GM12873 (cell line): Measurements from ENCODE around the gene PPFIBP2.
A peak's percentile ranks its signal among the peaks of the same experiment; 100 is the strongest.

ENCODE experiments used
- CTCF ChIP-seq: IDR thresholded peaks from 2 replicates; pipeline ENCODE4 v1.5.1; 2012; ENCODE audit warnings: low read depth, mild to moderate bottlenecking, moderate library complexity, low read length, control low read depth; ENCODE audit not compliant: insufficient read depth; ENCODE audit errors: missing control alignments

Gene PPFIBP2

GRCh38 chr11:7656704-7657103 is 142.9 kb downstream of the PPFIBP2 start:
- TF ChIP-seq CTCF, result no peak

- peak; percentile 38 for TF ChIP-seq CTCF
These were observed 143.7 kb downstream of the PPFIBP2 start for GRCh38 chr11:7657306-7658025.

- TF ChIP-seq CTCF, result no peak
These were observed 151.1 kb downstream of the PPFIBP2 start for GRCh38 chr11:7664867-7665266.

GRCh38 chr11:7665473-7666291 is 151.9 kb downstream of the PPFIBP2 start:
- TF ChIP-seq CTCF, result peak; percentile 99

- TF ChIP-seq CTCF, result no peak
These were observed 152.6 kb downstream of the PPFIBP2 start for GRCh38 chr11:7666292-7666866.

GRCh38 chr11:7667460-7667859 is 153.7 kb downstream of the PPFIBP2 start:
- no peak for TF ChIP-seq CTCF

- TF ChIP-seq CTCF, result no peak
These were observed 154.7 kb downstream of the PPFIBP2 start for GRCh38 chr11:7668464-7668863.
